GM18520 (cell line): ENCODE results near the gene ASIC5.
A peak's percentile ranks its signal among the peaks of the same experiment; 100 is the strongest.
"Not testable (repeated sequence)": the region's sequence is repeated elsewhere in the genome, so short reads cannot be mapped to it uniquely, and the experiment has no call there.

Source experiments
- ATAC-seq: cut with Tn5 transposase; IDR thresholded peaks from one replicate; pipeline ENCODE4 v1.9.1; 2021; ENCODE audit not compliant: unreplicated experiment

The ASIC5 gene

DNA sequence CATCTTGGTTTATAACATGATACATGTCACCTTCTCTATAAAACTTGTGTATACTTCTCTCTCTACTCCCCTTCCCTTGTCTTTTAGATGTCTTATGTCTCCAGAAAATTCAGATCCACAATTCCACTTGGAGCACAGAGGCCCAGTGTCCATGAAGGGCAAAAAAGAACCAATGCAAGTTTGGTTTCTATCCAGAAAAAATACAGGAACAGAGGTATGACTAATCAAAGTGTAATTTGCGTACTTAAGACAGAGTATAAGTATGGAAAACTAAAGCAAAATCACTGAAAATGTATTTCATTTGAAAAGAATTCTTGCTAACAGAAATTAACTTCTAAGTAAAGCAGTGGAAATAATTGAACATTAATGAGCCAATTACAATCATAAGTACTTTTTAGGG, 61.1 kb downstream of the ASIC5 start:
- no peak for ATAC-seq

DNA sequence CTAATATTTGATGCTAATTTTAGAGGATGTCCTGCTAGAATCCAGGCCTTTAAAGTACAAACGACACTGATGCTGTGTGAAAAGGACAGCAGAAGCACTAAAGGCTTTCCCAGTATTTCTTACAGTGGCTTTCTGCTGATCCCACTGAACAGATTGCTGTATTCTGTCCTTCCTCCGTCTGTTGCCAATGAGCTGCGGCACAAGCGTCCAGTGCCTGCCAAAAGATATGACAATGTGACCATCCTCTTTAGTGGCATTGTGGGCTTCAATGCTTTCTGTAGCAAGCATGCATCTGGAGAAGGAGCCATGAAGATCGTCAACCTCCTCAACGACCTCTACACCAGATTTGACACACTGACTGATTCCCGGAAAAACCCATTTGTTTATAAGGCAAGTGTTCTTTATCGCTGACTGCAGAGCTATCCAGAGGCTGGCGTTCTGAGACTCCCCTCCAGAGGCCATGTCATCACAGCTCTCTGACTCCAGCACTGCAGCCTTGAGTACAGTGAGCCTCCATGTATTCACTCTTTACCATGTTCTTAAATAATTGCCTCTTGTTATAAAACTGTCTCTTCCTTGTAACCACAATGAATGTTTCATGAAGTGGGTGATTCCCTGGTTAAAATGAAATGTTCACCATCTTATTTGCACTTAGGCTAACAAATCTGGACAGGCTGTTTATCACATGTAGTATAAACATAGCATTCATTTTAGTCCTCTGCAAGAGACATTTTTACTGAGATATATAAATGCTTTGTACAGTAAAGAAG, 63.7 kb downstream of the ASIC5 start:
- no peak for ATAC-seq

DNA sequence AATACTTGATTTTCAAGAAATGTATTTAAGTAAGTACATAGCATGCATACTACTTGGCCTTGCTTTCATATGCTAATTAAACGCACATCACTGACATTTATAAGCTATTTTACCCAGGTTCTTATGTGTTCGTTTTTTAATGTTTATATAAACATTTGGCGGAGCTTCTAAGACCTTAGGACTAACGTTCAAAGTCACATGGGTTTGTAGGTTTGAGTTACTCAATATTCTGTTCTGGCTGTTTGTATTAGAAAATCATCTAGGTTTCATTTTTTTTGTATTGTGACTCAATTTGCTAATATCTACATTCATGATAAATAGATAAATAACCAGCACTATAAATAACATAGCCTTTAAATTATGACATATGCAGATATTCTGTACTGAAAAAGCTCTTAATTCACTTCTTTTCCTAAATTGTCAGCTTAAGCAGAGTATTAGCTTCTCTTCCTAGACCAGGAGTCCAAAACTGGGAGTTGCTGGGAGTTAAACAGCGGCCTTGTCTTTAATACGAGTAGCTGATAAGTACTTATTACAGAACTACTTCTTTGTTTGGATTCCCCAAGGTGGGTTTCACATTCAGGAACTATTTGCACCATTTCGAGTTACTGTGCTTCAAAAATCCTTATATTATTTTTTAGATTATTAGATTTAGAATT, 65.3 kb downstream of the ASIC5 start:
- ATAC-seq: no peak

DNA sequence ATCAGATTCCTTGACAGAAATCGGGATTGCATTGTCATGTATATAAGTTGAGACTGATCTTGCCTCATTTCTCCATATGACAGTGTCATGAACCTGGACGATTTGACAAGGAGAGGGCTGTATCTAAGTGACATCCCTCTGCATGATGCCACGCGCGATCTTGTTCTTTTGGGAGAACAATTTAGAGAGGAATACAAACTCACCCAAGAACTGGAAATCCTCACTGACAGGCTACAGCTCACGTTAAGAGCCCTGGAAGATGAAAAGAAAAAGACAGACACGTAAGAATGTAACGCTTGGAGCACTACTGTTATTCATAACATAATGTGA, 66.3 kb downstream of the ASIC5 start:
- ATAC-seq: no peak

DNA sequence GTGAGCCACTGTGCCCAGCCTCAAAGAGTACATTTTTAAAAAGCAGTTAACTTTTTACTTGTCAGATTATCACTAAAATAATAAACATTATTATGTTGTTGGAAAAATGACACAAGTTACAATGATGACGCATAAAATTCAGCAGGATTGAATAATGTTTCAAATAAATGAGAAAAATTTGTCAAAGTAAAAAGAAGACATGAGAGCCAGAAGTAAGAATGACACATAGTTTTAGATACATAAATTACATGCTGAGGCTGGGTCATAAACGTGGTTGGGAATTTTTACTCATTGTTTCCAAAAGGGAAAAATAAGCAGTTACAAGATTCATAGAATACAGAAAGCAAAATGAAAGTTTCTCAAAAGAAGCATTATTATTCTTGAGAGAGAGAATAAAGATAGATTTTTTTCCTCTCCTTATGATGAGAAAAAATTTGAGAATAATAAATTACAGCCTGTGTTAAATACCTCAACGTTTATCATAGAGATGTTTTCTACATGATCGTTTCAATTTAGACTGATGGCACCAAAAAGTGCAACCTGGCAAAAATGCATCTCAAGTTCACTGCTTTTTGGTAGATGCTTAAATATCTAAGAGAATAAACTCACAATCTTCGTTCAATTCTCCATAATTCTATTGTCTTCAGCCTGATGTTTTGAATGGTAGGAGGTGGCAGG, 66.8 kb downstream of the ASIC5 start:
- no peak for ATAC-seq

DNA sequence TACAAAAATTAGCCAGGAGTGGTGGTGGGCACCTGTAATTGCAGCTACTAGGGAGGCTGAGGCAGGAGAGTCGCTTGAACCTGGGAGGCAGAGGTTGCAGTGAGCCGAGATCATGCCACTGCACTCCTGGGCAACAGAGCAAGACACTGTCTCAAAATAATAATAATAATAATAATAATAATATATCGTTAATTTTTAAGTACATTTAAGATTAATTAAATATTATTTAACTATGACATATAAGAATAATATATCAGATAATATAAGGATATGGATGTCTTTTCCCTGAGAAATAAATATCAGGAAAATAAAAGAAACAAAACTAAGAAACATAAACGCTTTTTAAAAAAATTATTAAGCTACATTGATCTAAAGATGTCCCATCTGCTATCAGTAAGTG, 68.5 kb downstream of the ASIC5 start:
- ATAC-seq: not testable (repeated sequence)

DNA sequence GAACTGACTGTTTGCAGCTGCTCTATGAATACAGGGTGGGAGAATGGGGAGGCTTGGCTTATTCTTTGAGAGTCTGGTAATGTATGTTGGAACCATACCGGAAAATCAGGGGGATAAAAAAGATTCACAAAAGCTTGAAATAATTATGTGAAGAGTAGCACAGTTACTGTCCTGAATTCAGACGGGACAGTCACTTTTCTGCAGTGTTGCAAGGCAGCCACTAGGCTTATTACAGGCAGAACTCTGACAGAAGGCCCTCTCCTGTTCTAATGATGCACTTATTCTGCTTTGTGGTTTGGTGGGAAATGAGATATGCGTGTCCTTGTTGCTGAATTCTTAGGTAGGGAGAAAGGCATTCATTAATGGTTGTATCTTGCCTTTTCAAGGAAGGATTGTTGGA, 70.1 kb downstream of the ASIC5 start:
- peak; percentile 70 for ATAC-seq

DNA sequence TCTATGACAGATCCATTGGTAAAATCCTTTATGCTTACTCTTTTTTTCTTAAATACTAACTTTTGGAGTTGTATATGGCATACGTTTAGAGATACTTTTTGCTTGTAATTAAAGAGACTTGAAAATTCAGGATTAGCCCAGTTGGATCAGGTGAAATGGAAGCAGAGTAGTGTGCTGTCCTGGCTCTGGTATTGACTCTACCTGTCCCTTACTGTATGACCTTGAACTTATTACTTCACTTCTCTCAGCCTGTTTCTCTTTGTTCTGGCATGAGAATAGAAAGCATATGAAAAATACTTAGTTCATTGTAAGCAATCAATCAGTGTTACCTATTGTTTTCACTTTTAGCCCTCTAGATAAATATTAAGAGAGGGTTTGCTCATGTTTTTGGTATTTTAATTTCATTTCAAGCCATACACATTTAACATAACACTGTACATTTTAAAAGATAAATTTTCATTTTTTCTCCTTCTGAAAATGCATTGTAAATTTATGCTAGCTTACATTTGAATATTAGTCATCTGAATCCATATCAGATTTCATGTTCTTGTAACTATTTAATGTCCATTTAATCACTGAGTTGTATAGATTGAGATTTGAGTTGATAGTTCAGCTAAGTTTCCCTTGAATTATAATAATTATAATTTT, 71.4 kb downstream of the ASIC5 start:
- ATAC-seq: no peak

DNA sequence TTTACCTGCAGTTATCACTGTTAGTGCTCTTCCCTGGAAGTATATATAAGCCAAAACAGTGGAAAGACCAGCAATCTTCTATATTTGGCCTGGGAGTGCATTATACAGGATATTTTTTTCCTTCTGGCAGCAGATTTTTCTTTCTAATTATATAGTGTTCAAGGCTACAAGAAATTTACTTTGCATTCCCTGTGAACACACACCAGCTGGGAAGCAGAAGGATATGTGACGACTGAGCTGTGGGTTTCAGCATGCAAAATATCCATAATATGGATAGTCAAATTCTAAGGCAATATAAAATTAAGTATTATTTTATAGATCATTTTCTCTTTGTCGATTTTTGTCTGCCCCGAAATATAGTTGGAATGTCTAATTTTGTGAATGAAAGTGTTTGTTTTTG, 76.1 kb downstream of the ASIC5 start:
- ATAC-seq: no peak

DNA sequence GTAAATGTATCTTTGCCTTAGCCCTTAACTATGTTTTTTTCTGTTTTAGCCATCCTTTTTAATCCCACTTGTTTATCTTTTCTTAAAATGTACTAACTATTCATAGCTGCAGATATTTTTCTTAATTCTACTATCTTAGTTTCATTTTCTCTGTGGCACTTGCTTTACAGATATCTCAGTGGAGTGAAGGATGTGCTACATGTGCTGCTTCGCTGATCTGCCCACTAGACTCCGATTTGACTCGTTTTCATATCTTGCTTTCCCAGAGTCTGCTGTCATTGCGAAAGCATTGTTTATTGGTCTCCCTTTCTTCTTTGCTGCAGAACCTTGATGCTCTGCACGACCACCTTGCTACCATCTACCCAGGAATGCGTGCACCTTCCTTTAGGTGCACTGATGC, 76.7 kb downstream of the ASIC5 start:
- peak; percentile 30 for ATAC-seq

DNA sequence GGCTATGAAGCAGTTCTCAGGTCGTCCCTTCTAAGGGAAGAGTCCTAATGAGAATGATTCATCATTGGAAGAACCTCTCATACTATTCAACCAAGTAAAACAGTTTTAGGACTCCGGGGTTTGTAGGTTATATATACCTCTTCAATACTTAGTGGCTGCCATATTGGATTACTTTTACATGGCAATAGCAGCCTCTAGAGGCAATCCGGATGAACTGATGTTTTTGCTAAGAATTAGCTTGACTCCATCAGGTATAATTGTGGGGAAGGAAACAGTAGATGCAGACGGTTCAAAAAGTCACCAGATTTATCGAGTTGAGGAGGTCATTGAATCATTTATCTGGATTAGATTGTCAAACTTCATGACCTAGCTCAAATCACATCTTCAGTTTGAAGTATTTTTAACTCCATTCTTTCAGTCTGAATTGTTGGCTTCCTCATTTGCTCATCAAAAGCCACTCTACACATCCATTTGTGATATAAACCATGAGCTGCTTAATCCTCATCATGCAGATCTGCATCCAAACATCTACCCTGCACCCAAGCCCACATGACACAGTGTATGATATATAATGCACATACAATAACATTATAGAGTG, 78.9 kb downstream of the ASIC5 start:
- ATAC-seq: peak; percentile 97

DNA sequence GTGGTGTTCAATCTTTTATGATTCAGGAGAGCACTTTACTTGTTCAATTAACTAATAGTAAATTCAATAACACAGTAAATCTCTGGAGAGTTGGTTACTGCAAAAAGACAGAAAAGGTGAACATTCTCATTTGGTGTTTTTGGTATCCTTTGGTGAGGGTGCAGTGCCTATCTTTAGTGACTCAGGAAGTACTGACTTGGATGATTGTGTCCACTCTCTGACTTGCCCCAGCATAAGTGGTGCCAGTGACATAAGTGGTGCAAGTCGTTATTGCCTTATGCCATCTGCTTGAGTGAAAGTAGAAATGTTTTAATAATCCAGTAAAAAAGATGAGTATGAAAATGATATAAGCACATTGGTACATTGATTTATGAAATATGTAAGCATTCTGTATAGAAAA, 80.2 kb downstream of the ASIC5 start:
- no peak for ATAC-seq

DNA sequence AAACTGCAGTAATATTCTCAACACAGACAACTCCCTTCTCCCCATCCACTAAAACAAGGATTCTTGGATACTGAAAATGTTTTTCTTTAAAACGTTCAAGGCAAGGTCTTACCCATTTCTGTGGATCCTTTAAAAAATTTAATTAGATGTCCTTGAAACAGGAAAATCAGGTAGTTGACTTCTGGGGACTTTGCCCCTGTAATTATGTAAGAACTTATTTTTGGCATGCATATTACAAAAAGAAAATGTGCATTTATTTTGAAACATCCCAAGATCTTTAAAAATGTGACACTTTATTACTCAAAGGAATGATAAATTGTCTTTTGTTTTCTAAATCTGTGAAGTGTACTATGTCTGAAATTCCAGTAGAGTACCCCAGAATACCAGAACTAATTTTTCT, 81.4 kb downstream of the ASIC5 start:
- ATAC-seq: no peak

DNA sequence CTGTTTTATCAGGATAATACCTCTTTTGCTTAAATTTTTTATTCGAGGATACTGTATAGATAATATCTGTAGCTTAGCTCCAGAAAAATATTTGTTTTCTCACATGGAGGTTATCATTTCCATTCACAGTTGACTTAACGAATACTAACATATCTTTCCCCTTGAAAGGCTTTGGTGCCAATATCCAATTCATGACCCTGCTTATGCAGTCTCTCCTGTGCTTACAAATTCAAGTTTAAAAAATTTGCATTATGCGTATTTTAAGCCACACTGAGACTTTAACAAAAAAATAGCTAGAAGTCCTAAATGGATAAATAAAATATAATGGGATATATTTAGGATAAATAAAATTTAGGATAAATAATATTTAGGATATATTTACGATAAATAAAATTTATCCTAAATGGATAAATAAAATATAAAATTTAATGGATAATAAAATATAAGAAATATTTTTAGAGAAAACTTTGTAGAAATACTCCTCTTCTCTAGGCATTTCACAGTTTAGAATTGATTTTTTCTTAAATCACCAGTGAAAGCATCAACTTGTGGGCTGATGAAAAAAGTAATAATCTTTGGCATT, 84.7 kb downstream of the ASIC5 start:
- ATAC-seq: no peak

DNA sequence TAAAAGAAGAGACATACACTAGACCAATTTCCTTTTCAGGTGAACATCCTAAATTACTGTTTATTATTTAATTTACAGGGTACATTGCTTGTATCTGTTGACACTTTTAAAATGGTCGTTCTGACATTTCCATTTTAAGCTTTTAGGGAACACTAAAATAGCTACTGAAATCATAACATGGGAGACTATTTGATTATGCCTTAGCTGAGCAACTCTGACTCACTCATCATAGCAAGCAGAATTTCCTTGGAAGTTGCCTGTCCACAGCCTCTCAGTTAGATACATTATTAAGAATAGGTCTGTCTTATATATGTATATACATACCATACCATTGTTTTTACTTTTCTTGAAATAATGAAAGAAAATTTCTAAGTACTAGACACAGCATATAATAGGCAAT, 85.3 kb downstream of the ASIC5 start:
- ATAC-seq: no peak
